Endothelial cell of umbilical vein (primary cell): Measurements from ENCODE around the gene FAM32A.

ENCODE experiments used
- CTCF ChIP-seq, 2 donors: IDR thresholded peaks; 1 replicate in 1 of 2; 2 replicates in 1 of 2; pipeline ENCODE4 v1.5.1; 2011; ENCODE audit warnings: low read length in 2 of 2, mild to moderate bottlenecking in 2 of 2, moderate library complexity in 2 of 2, control low read depth in 1 of 2, inconsistent platforms in 1 of 2, low read depth in 1 of 2; ENCODE audit not compliant: insufficient read depth in 1 of 2; ENCODE audit errors: extremely low read depth in 1 of 2
- EZH2 ChIP-seq: IDR thresholded peaks from 2 replicates; pipeline ENCODE4 v1.6.1; 2012; ENCODE audit warnings: borderline replicate concordance, low read depth, mild to moderate bottlenecking, moderate library complexity, low read length, inconsistent platforms; ENCODE audit not compliant: severe bottlenecking
- FOS ChIP-seq: IDR thresholded peaks from 2 replicates; pipeline ENCODE4 v1.6.1; 2011; ENCODE audit warnings: mild to moderate bottlenecking, low read length, moderate library complexity, borderline replicate concordance; ENCODE audit not compliant: insufficient read depth
- GATA2 ChIP-seq: IDR thresholded peaks from 2 replicates; pipeline ENCODE4 v1.7.0; 2011; ENCODE audit warnings: low read depth, mild to moderate bottlenecking, moderate library complexity, mixed read lengths, low read length; ENCODE audit not compliant: insufficient read length, insufficient read depth
- JUN ChIP-seq: IDR thresholded peaks from 2 replicates; pipeline ENCODE4 v1.6.1; 2011; ENCODE audit warnings: borderline replicate concordance, low read depth; ENCODE audit not compliant: insufficient read length, insufficient read depth
- MYC ChIP-seq: IDR thresholded peaks from one replicate; pipeline ENCODE4 v1.6.1; 2011; ENCODE audit warnings: mild to moderate bottlenecking, low read depth, low read length
- POLR2A ChIP-seq: IDR thresholded peaks from 2 replicates; pipeline ENCODE4 v1.6.1; 2012; ENCODE audit warnings: low read depth, mild to moderate bottlenecking, control low read depth, low read length
- POLR2AphosphoS5 ChIP-seq: IDR thresholded peaks from 2 replicates; pipeline ENCODE4 v1.6.1; 2012; ENCODE audit warnings: low read depth, mild to moderate bottlenecking, control low read depth, low read length, moderate library complexity; ENCODE audit not compliant: insufficient read depth
- TF ChIP-seq, protein P1 (sequence below): IDR thresholded peaks from 2 replicates; pipeline ENCODE4 v1.6.1; 2011; ENCODE audit not compliant: insufficient read depth, insufficient read length

- no peak for TF ChIP-seq CTCF (IDR thresholded peaks at IDR 0.05; ENCODE audit: extremely low read depth in 1 of 2, insufficient read depth in 1 of 2, low read depth in 1 of 2, low read length in 2 of 2)
- no peak for TF ChIP-seq JUN
- TF ChIP-seq POLR2A, result no peak
- TF ChIP-seq POLR2AphosphoS5, result no peak
- no peak for TF ChIP-seq MYC
- TF ChIP-seq EZH2, result no peak
- TF ChIP-seq, protein P1, sequence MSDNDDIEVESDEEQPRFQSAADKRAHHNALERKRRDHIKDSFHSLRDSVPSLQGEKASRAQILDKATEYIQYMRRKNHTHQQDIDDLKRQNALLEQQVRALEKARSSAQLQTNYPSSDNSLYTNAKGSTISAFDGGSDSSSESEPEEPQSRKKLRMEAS, result no peak
- no peak for TF ChIP-seq FOS
- TF ChIP-seq GATA2, result no peak
Measured at GRCh38 chr19:16146112-16146511, 39.1 kb upstream of the FAM32A start.
